GM23338 (cell line): Measurements from ENCODE around the gene CBFA2T2.

Experiments
- CREB1 ChIP-seq: fragments of 250-450 bp; sonication (Bioruptor Pico); IDR thresholded peaks from 2 replicates; pipeline ENCODE4 v1.5.0; 2020; ENCODE audit warnings: low read depth, mild to moderate bottlenecking, moderate library complexity
- EZH2 ChIP-seq: fragments of 200-600 bp; sonication (generic); IDR thresholded peaks from one replicate; pipeline ENCODE4 v1.8.0; 2017; ENCODE audit warnings: antibody characterized with exemption, mild to moderate bottlenecking, low read depth; ENCODE audit not compliant: unreplicated experiment
- EZH2phosphoT487 ChIP-seq: fragments of 200-600 bp; sonication (generic); IDR thresholded peaks from one replicate; pipeline ENCODE4 v1.8.1; 2018; ENCODE audit warnings: antibody characterized with exemption; ENCODE audit not compliant: unreplicated experiment
- POLR2AphosphoS5 ChIP-seq: IDR thresholded peaks from 2 replicates; pipeline ENCODE4 v1.6.1; 2016; ENCODE audit warnings: antibody characterized with exemption, low read depth
- STAT1 ChIP-seq: IDR thresholded peaks from one replicate; pipeline ENCODE4 v1.6.1; 2016; ENCODE audit warnings: antibody characterized with exemption; ENCODE audit not compliant: unreplicated experiment
- TF ChIP-seq, protein P1 (sequence below), 2 experiments: fragments of 200-600 bp in 1 of 2; sonication (generic) in 1 of 2; conservative IDR thresholded peaks; 2 replicates each; pipeline versions ENCODE4 v1.5.1 to v1.6.1; 2016 to 2017; ENCODE audit warnings: antibody characterized with exemption in 2 of 2, low read depth in 2 of 2, mild to moderate bottlenecking in 2 of 2, moderate library complexity in 1 of 2
- TF ChIP-seq, protein P2 (sequence below): IDR thresholded peaks from one replicate; pipeline ENCODE4 v1.6.1; 2018; ENCODE audit warnings: antibody characterized with exemption; ENCODE audit not compliant: unreplicated experiment
- TF ChIP-seq, protein P3 (sequence below): IDR thresholded peaks from 2 replicates; pipeline ENCODE4 v1.6.1; 2016; ENCODE audit warnings: antibody characterized with exemption

DNA sequence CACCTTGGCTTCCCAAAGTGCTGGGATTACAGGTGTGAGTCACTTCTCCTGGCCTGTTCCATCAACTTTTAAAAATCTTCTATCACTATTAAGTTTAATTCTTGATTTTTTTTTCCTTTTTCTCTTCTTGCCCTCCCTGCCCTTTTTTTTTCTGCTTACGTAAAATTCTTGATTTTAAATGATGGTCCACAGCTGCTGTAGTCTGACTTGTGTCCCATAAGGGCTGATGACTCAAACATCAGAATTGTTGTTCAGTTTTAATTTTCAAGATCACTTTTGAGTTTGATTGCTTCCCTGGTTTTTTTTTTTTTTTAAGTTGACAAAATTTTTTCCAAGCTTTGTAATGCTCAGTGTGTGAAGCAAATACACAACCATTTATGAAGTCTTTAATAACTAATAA is 61.9 kb downstream of the CBFA2T2 start:
- TF ChIP-seq EZH2phosphoT487: no peak
- TF ChIP-seq EZH2: no peak
- TF ChIP-seq, protein P1, sequence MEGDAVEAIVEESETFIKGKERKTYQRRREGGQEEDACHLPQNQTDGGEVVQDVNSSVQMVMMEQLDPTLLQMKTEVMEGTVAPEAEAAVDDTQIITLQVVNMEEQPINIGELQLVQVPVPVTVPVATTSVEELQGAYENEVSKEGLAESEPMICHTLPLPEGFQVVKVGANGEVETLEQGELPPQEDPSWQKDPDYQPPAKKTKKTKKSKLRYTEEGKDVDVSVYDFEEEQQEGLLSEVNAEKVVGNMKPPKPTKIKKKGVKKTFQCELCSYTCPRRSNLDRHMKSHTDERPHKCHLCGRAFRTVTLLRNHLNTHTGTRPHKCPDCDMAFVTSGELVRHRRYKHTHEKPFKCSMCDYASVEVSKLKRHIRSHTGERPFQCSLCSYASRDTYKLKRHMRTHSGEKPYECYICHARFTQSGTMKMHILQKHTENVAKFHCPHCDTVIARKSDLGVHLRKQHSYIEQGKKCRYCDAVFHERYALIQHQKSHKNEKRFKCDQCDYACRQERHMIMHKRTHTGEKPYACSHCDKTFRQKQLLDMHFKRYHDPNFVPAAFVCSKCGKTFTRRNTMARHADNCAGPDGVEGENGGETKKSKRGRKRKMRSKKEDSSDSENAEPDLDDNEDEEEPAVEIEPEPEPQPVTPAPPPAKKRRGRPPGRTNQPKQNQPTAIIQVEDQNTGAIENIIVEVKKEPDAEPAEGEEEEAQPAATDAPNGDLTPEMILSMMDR (conservative IDR thresholded peaks at IDR 0.05; ENCODE audit: low read depth in 2 of 2): no peak
- TF ChIP-seq, protein P2, sequence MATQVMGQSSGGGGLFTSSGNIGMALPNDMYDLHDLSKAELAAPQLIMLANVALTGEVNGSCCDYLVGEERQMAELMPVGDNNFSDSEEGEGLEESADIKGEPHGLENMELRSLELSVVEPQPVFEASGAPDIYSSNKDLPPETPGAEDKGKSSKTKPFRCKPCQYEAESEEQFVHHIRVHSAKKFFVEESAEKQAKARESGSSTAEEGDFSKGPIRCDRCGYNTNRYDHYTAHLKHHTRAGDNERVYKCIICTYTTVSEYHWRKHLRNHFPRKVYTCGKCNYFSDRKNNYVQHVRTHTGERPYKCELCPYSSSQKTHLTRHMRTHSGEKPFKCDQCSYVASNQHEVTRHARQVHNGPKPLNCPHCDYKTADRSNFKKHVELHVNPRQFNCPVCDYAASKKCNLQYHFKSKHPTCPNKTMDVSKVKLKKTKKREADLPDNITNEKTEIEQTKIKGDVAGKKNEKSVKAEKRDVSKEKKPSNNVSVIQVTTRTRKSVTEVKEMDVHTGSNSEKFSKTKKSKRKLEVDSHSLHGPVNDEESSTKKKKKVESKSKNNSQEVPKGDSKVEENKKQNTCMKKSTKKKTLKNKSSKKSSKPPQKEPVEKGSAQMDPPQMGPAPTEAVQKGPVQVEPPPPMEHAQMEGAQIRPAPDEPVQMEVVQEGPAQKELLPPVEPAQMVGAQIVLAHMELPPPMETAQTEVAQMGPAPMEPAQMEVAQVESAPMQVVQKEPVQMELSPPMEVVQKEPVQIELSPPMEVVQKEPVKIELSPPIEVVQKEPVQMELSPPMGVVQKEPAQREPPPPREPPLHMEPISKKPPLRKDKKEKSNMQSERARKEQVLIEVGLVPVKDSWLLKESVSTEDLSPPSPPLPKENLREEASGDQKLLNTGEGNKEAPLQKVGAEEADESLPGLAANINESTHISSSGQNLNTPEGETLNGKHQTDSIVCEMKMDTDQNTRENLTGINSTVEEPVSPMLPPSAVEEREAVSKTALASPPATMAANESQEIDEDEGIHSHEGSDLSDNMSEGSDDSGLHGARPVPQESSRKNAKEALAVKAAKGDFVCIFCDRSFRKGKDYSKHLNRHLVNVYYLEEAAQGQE: no peak
- TF ChIP-seq POLR2AphosphoS5: no peak
- TF ChIP-seq STAT1: no peak
- TF ChIP-seq CREB1 (CRISPR knock-in tag): no peak
- TF ChIP-seq, protein P3, sequence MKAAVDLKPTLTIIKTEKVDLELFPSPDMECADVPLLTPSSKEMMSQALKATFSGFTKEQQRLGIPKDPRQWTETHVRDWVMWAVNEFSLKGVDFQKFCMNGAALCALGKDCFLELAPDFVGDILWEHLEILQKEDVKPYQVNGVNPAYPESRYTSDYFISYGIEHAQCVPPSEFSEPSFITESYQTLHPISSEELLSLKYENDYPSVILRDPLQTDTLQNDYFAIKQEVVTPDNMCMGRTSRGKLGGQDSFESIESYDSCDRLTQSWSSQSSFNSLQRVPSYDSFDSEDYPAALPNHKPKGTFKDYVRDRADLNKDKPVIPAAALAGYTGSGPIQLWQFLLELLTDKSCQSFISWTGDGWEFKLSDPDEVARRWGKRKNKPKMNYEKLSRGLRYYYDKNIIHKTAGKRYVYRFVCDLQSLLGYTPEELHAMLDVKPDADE: no peak
